GM18907 (cell line): ENCODE data around the gene ARVCF.

Experiments
- ATAC-seq: cut with Tn5 transposase; IDR thresholded peaks from one replicate; pipeline ENCODE4 v1.9.1; 2021; ENCODE audit warnings: mild to moderate bottlenecking, moderate library complexity; ENCODE audit not compliant: unreplicated experiment

ARVCF gene

GRCh38 chr22:19987394-19988306 is 29.0 kb downstream of the ARVCF start:
- no peak for ATAC-seq

GRCh38 chr22:19986410-19987341 is 29.9 kb downstream of the ARVCF start:
- peak; percentile 48 for ATAC-seq

- ATAC-seq, result no peak
Observed at GRCh38 chr22:19986011-19986409, 30.6 kb downstream of the ARVCF start.

GRCh38 chr22:19984851-19985811 is 31.5 kb downstream of the ARVCF start:
- no peak for ATAC-seq

- no peak for ATAC-seq
Observed at GRCh38 chr22:19984201-19984753, 32.3 kb downstream of the ARVCF start.

GRCh38 chr22:19983741-19984140 is 32.9 kb downstream of the ARVCF start:
- ATAC-seq, result no peak

- ATAC-seq, result no peak
Observed at GRCh38 chr22:19982991-19983578, 33.5 kb downstream of the ARVCF start.

- ATAC-seq, result no peak
Observed at GRCh38 chr22:19981961-19982920, 34.4 kb downstream of the ARVCF start.

GRCh38 chr22:19981171-19981960 is 35.3 kb downstream of the ARVCF start:
- no peak for ATAC-seq

- no peak for ATAC-seq
Observed at GRCh38 chr22:19980766-19981165, 35.9 kb downstream of the ARVCF start.

GRCh38 chr22:19979712-19980493 is 36.7 kb downstream of the ARVCF start:
- no peak for ATAC-seq

- ATAC-seq, result no peak
Observed at GRCh38 chr22:19978748-19979147, 37.9 kb downstream of the ARVCF start.

DNA sequence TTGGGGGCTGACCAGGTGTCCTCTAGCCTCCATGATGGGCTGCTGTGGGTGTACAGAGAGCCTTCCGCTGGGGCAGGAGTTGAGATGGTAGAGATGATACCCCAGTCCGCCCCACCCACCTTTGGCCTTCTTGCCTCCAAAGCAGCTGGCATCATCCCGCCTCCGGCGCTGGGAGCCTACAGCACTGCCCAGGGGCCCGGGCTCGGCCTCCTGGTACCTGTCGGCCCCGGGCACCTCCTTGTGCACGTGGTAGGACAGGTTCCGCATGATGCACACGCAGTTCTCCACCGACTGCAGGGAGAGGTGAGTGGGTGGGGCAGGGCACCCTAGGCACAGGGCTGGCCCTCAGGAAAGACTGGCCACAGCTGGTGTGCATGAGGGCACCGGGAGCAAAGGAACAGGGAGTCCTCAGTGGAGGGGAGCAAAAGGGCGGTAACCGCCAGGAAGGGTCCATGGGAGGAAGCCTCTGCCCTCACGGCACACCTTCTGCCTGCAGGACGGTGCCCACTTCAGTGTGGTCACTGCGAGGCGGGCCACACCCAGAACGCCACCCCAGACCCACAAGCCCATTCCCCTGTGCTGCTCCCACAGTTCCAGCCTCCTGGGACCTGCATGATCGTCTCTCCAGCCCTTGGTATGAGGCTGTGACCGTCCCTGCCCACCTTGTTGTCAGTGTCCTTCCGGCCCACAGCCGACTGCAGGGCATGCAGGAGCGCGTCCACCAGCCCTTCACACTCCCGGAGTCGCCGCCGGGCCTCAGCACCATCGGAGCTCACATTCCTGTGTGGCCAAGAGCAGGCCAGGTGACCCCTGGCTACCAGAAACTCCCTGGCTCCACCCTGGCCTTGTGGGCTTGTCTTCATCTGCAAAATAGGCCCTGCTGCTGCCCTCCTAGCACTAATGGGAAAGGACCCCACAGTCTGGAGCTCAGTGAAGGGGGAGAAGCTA is 39.1 kb downstream of the ARVCF start:
- no peak for ATAC-seq

GRCh38 chr22:19976671-19977070 is 40.0 kb downstream of the ARVCF start:
- no peak for ATAC-seq

DNA sequence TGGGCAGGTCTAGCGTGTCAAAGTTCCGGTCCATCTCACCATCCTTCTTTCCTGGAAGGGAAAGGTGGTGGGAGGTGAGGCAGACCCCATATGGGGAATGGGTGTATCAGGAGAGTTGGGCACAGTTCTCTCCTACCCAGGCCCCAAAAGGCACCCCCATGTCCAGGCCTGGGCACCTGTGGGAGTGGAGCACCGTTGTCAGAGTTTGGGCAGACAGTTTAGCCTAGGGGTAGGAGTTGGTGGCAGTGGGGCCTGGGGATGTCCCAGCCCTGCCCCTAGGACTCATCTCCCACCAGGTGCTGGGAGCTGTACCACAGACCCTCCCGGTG is 41.0 kb downstream of the ARVCF start:
- no peak for ATAC-seq
